GM12875 (cell line): ENCODE data around the gene ATP9A.
"Not testable (repeated sequence)": the region's sequence is repeated elsewhere in the genome, so short reads cannot be mapped to it uniquely, and the experiment has no call there.

Experiments
- H3K4me3 ChIP-seq: one replicate; pipeline ENCODE4 v1.5.1; 2011; ENCODE audit warnings: low read depth, low read length, control low read depth
- CTCF ChIP-seq: IDR thresholded peaks from 2 replicates; pipeline ENCODE4 v1.5.1; 2011; ENCODE audit warnings: low read depth, mild to moderate bottlenecking, control low read depth, inconsistent platforms, low read length, moderate library complexity, borderline replicate concordance; ENCODE audit not compliant: insufficient read depth

The ATP9A gene

DNA sequence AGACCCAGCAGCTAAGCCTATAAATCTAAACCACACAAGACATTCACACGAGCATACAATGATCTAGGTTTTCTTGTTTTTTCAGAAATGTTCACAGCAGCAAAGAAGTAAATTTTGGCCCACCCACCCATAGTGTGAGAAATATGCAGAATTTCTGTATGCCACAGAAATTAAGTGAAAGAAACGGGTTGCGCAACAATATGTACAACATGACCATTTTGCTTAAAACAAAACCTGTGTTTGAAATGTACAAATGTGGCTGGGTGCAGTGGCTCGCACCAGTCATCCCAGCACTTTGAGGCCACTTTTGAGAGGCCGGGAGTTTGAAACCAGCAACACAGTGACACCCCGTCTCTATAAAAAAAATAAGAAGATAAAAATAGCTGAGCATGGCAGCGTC is 24.8 kb upstream of the ATP9A start:
- no peak overlapping the region for H3K4me3 ChIP-seq
- no peak for TF ChIP-seq CTCF

DNA sequence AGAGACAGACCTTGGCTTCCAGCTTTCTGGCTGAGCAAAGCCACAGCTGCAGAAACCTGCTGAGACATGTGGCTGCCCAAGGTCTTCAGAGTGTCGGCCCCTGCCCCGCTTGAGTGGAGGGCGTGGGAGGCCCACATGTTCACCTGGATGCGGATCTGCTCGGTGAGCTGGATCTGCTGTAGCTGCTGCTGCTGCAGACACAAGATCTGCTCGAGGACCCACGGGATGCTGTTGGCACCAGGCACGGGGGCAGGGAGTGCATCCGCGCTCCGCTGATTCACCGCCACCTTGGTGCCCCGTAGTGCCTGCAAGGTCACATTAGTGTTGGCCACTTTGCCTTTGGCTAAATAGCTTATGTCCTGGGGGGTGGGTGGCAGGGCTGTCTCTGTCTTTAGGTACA is 23.4 kb upstream of the ATP9A start:
- no peak overlapping the region for H3K4me3 ChIP-seq
- no peak for TF ChIP-seq CTCF

DNA sequence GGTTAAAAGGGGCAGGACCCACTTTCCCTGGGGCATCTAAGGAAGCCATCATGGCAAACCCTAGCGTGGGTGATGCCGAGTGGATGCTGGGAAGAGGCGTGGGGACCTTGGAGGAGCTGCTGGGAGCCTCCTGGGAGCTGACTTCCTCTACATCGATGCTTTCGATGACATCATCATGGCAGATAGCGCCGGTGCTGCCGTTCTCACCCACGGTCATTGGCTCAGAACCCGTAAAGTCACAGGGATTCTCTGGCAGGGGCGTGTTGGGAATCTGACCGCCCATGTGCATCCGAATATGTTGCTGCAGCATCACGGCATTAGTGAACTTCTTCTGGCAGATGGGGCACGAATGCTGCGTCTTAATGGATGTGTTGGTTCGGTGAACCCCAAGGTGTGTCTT is 22.1 kb upstream of the ATP9A start:
- TF ChIP-seq CTCF: no peak
- H3K4me3 ChIP-seq: no peak overlapping the region

DNA sequence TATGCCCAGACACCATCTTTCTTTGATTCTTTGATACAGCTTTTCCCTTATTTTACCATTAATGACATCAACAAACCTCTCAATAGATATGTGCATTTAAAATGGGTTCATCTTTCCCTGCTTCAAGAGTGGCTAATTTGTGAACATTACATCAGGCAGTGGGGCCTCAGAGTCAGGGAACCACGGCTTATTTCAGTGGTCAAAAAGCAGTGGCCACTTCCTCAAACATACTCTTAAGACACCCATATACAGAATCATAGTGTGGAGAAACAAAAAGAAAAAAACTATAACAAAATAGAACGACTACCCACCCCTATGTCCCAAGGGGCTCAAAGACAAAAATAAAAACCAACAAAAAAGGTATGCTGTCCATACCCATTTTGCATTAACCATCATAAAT is 21.2 kb upstream of the ATP9A start:
- no peak overlapping the region for H3K4me3 ChIP-seq
- TF ChIP-seq CTCF: no peak

DNA sequence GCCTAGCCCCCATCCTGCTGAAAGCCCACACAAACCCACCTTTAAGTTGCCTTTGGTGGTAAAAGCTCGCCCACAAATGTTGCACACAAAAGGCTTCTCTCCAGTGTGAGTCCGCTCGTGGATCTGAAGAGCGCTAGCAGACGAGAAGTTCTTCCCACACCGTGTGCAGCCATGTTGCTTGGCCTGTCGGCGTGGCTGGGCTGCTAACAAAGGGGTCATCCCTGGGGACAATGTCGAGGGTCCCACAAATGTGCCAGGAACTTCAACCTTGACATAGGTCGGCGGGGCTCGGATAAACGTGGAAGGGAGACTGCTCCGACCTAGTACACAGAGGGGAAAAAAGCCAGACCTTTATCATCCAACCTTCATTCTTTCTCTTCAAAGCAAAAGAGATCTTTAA is 20.6 kb upstream of the ATP9A start:
- H3K4me3 ChIP-seq: no peak overlapping the region
- no peak for TF ChIP-seq CTCF

GRCh38 chr20:51784299-51784698 is 16.1 kb upstream of the ATP9A start:
- no peak overlapping the region for H3K4me3 ChIP-seq
- no peak for TF ChIP-seq CTCF

DNA sequence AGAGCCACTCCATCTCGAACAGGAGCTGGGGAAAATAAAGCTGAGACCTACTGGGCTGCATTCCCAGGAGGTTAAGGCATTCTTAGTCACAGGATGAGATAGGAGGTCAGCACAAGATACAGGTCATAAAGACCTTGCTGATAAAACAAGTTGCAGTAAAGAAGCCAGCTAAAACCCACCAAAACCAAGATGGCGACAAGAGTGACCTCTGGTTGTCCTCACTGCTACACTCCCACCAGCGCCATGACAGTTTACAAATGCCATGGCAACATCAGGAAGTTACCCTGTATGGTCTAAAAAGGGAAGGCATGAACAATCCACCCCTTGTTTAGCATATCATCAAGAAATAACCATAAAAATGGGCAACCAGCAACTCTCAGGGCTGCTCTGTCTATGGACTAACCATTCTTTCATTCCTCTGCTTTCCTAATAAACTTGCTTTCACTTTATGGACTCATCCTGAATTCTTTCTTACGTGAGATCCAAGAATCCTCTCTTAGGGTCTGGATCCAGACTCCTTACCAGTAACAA is 10.1 kb upstream of the ATP9A start:
- not testable (repeated sequence) for H3K4me3 ChIP-seq

- no peak for TF ChIP-seq CTCF
- H3K4me3 ChIP-seq: no peak overlapping the region
These were observed 7.1 kb upstream of the ATP9A start for GRCh38 chr20:51775241-51775640.
